ENCODE measurements around the gene ABCC3.
"Not testable (repeated sequence)": the region's sequence is repeated elsewhere in the genome, so short reads cannot be mapped to it uniquely, and the experiment has no call there.

ABCC3 gene

DNA sequence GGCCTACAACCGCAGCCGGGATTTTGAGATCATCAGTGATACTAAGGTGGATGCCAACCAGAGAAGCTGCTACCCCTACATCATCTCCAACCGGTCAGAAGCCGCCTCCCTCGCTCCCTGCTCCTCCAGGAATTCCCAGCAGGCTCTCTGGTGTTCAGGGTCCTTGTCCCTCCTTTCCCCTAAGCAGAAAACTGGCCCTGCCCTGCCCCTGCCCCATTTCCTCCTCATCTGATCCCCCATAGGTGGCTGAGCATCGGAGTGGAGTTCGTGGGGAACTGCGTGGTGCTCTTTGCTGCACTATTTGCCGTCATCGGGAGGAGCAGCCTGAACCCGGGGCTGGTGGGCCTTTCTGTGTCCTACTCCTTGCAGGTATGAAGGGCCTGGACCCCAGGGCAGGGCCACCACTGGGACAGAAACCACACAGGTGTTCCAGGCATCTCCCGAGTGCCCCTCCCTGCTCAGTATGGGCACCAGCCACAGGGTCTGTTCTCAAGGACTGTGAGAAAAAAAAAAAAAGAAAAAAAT lies 43.2 kb downstream of the ABCC3 start:
- H3K36me3 ChIP-seq (ENCODE audit: insufficient read depth, low read depth, low read length) = no peaks in the 10 kb centered on the region
- no peak overlapping the region for H3K4me3 ChIP-seq (ENCODE audit: low read length)
- no peak overlapping the region for H3K27ac ChIP-seq (ENCODE audit: low read length)
- H3K9ac ChIP-seq (ENCODE audit: low read depth, low read length) = no peak overlapping the region
- H3K9me3 ChIP-seq (ENCODE audit: insufficient read depth, low read depth, low read length) = no peaks in the 10 kb centered on the region
- H3K4me1 ChIP-seq (ENCODE audit: insufficient read depth, low read length) = no peaks in the 10 kb centered on the region
- H3K27me3 ChIP-seq (ENCODE audit: insufficient read depth, low read length) = no peaks in the 10 kb centered on the region

DNA sequence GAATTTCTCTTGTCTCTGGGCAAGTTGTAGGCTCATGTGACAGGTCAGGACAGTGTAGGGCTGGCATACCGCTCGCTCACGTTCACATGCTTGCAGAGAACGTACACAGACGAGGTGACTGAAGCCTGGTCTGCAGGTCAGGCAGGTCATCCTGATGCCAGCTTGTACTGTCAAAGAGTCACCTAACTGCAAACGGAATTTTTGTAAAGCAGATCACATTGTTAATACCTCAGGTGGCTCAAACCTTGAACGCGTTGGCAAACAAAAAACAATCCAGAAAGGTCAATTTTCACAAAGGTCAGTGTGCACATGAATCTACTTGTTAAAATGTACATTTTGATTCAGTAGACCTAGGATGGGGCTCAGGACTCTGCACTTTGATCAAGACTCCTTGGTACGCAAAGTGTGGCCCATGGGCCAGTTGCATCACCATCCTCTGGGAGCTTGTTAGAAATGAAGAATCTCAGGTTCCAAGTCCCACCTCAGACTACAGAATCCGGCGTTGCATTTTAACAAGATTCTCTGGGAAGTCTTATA lies 44.4 kb downstream of the ABCC3 start:
- Histone ChIP-seq H3K4me1 (ENCODE audit: insufficient read depth, low read length) (no peaks in the 10 kb centered on the region), H3K4me3 (ENCODE audit: low read length) (no peak overlapping the region), H3K9me3 (ENCODE audit: insufficient read depth, low read depth, low read length) (no peaks in the 10 kb centered on the region)

DNA sequence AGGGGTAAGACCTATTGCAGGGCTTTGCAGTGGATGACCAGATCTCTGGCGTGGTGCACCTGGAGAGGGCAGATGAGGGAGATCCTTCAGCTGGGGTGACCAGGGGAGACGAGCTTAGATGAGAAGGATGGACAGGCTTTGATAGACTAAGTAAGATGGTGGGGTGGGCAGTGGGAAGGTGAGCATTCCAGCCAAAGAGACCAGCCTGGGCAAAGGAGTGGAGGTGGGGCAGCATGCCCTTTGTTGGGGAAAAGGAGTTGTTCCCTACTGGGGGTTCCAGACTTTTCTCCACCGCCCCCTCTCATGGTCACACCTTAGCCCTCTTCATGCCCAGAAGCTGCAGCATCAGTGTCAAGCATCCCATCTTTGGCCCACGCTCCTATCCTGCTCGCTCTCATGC lies 45.4 kb downstream of the ABCC3 start:
- no peak overlapping the region for H3K4me3 ChIP-seq (ENCODE audit: low read length)
- no peaks in the 10 kb centered on the region for H3K36me3 ChIP-seq (ENCODE audit: insufficient read depth, low read depth, low read length)
- no peak overlapping the region for H3K9ac ChIP-seq (ENCODE audit: low read depth, low read length)
- H3K9me3 ChIP-seq (ENCODE audit: insufficient read depth, low read depth, low read length) = no peaks in the 10 kb centered on the region
- no peaks in the 10 kb centered on the region for H3K4me1 ChIP-seq (ENCODE audit: insufficient read depth, low read length)
- H3K27ac ChIP-seq (ENCODE audit: low read length) = no peak overlapping the region
- H3K27me3 ChIP-seq (ENCODE audit: insufficient read depth, low read length) = no peaks in the 10 kb centered on the region

More for the DNA sequence above, 44.4 kb downstream of the ABCC3 start:
- H3K9ac ChIP-seq (ENCODE audit: low read depth, low read length) = no peak overlapping the region
- no peak overlapping the region for H3K27ac ChIP-seq (ENCODE audit: low read length)
- H3K36me3 ChIP-seq (ENCODE audit: insufficient read depth, low read depth, low read length) = no peaks in the 10 kb centered on the region
- no peaks in the 10 kb centered on the region for H3K27me3 ChIP-seq (ENCODE audit: insufficient read depth, low read length)

DNA sequence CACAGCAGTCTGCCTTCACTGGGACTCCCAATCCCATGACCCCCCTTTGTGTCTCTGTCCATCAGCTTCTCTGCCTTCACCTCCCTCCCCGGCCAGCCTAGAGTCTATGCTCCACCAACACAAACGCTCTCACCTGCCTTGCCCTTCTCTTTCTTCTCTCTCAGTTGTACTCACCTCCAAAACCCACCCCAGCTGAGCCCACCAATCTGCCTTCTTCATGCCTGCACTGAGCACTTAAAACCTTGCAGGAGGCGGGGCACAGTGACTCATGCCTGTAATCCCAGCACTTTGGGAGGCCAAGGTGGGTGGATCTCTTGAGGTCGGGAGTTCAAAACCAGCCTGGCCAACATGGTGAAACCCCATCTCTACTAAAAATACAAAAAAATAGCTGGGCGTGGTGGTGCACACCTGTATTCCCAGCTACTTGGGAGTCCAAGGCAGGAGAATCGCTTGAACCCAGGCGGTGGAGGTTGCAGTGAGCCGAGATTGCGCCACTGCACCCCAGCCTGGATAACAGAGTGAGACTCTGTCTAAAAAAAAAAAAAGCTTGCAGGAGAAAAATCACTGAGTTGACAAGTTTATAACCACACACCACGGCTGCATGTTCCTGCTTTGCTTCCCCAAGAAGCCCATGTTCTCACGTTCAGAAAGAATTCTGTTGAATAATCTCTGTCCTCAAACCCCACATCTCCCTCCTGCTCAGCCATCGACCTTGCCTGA lies 46.0 kb downstream of the ABCC3 start:
- H3K9me3 ChIP-seq (ENCODE audit: insufficient read depth, low read depth, low read length); H3K27me3 ChIP-seq (ENCODE audit: insufficient read depth, low read length); H3K4me1 ChIP-seq (ENCODE audit: insufficient read depth, low read length): not testable (repeated sequence)

DNA sequence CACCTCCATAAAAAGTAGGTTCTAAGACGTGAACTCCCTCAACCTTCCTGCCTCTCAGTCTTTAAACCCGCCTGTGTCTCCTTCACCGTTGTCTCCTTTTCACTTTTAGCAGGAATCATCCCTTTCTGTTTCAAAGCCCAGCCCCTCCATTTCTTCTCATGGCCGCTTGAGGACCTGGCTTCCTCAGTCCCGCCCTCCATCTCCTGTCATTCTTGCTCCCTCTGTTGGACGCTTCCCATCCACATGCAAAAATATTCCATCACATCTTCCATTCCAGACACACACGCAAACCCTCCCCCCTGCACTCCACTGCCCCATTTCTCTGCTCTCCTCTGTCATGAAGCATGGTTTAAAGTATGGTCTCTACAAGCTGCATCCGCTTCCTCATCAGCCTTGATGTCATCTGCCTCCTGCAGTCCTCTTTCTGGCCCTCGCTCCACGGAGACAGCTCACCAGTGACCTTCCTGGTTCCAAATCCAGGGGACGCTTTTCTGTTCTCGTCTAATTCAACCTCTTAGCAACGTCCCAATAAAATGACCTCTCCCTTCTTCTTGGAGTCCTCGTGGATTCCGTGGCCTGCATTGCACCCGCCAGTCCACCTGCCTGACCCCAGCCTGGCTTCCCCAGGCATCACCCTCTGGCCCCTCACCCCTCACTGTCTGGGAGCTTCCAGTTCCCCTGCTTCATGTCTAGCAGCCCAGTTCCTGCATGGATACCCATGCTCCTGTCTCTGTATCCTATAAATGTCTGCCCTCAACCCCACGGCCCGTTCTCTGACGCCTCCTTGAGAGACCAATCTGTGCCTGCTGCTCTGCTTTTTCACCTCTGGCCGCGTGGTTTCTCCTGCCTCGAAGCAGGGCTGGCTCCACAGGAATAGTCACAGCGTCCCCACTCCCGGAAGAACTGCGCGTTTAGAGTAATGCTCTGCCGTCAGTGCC lies 46.9 kb downstream of the ABCC3 start:
- Histone ChIP-seq H3K27me3 (ENCODE audit: insufficient read depth, low read length) (no peaks in the 10 kb centered on the region), H3K27ac (ENCODE audit: low read length) (no peak overlapping the region), H3K9me3 (ENCODE audit: insufficient read depth, low read depth, low read length) (no peaks in the 10 kb centered on the region), H3K9ac (ENCODE audit: low read depth, low read length) (no peak overlapping the region), H3K36me3 (ENCODE audit: insufficient read depth, low read depth, low read length) (no peaks in the 10 kb centered on the region), H3K4me3 (ENCODE audit: low read length) (no peak overlapping the region), H3K4me1 (ENCODE audit: insufficient read depth, low read length) (no peaks in the 10 kb centered on the region)

More for the DNA sequence above, 46.0 kb downstream of the ABCC3 start:
- H3K9ac ChIP-seq (ENCODE audit: low read depth, low read length); H3K27ac ChIP-seq (ENCODE audit: low read length); H3K4me3 ChIP-seq (ENCODE audit: low read length); H3K36me3 ChIP-seq (ENCODE audit: insufficient read depth, low read depth, low read length): not testable (repeated sequence)

DNA sequence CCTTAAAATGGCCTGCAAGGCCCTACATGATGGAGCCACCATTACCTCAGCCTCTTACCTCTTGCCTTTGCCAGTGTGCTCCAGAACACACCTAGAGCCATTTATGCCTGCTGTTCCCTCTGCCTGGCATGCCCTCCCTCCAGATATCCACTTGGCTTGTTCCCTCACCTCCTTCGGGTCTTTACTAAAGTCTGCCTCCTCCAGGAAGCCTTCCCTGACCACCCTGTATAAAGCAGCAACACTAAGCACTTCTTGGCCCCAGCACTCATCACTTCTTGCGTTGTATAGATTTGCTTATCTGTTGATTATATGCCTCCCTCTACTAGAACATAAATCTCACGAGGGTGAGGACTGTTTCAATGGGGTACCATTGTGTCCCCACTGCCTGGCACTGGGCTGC lies 47.8 kb downstream of the ABCC3 start:
- no peaks in the 10 kb centered on the region for H3K9me3 ChIP-seq (ENCODE audit: insufficient read depth, low read depth, low read length)
- H3K4me1 ChIP-seq (ENCODE audit: insufficient read depth, low read length) = no peaks in the 10 kb centered on the region
- H3K27me3 ChIP-seq (ENCODE audit: insufficient read depth, low read length) = no peaks in the 10 kb centered on the region
- no peak overlapping the region for H3K4me3 ChIP-seq (ENCODE audit: low read length)
- no peaks in the 10 kb centered on the region for H3K36me3 ChIP-seq (ENCODE audit: insufficient read depth, low read depth, low read length)
- H3K9ac ChIP-seq (ENCODE audit: low read depth, low read length) = no peak overlapping the region
- no peak overlapping the region for H3K27ac ChIP-seq (ENCODE audit: low read length)

DNA sequence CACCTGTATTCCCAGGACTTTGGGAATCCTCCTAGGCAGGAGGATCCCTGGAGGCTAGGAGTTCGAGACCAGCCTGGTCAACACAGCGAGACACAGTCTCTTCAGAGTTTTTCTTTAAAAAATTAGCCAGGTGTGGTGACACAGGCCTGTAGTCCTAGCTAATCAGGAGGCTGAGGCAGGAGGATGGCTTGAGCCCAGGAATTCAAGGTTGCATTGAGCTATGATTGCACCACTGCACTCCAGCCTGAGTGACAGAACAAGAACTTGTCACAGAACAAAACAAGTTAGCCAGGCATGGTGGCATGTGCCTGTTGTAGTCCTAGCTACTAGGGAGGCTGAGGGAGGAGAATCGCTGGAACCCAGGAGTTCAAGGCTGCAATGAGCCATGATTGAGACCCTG lies 48.3 kb downstream of the ABCC3 start:
- H3K4me1 ChIP-seq (ENCODE audit: insufficient read depth, low read length) = no peaks in the 10 kb centered on the region
- no peak overlapping the region for H3K4me3 ChIP-seq (ENCODE audit: low read length)
- no peak overlapping the region for H3K9ac ChIP-seq (ENCODE audit: low read depth, low read length)
- H3K9me3 ChIP-seq (ENCODE audit: insufficient read depth, low read depth, low read length) = no peaks in the 10 kb centered on the region
- no peaks in the 10 kb centered on the region for H3K36me3 ChIP-seq (ENCODE audit: insufficient read depth, low read depth, low read length)
- no peak overlapping the region for H3K27ac ChIP-seq (ENCODE audit: low read length)
- no peaks in the 10 kb centered on the region for H3K27me3 ChIP-seq (ENCODE audit: insufficient read depth, low read length)

DNA sequence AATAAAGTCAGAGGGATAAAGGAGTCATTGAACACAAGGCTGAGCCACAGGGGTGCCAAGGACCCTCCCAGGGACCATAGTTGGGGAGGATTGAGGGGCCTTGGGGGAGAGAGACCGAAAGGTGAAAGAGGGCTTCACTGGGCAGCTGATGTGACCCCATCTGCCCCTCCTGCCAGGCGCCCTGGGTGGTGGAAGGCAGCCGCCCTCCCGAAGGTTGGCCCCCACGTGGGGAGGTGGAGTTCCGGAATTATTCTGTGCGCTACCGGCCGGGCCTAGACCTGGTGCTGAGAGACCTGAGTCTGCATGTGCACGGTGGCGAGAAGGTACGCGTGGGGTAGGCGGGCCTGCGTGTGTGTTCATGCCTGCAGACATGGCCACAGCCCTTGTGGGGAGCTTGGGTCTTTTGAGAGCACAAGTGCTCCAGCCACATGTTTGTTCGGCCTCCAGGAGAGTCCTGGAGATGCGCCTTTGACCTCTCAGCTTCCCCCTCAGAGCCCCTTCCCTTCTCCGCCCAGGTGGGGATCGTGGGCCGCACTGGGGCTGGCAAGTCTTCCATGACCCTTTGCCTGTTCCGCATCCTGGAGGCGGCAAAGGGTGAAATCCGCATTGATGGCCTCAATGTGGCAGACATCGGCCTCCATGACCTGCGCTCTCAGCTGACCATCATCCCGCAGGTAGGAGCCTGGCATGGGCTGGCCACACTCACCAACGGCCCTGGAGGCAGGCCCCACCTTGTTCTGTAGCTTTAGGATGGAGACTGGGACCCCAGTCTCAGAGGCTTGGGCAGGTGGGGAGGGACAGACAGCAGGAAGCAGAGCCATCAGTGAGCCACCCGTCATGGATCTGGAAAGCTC lies 49.0 kb downstream of the ABCC3 start:
- Histone ChIP-seq H3K27ac (ENCODE audit: low read length) (no peak overlapping the region), H3K36me3 (ENCODE audit: insufficient read depth, low read depth, low read length) (no peaks in the 10 kb centered on the region)

DNA sequence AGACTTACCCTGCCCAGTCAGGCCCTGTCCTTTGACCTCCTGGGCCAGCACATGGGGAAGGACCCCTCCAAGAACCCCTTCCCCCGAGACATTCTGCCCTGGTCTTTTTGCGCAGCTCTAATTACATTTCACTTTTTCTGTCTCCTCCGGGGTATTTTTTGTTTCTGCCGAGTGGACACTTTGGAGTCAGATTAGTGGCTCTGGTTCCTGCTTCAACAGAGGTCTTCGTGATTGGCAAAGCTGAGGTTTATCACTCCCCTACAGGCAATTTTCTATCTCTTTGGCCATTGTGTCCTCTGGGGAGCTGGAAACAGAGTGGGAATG lies 49.6 kb downstream of the ABCC3 start:
- no peak overlapping the region for H3K4me3 ChIP-seq (ENCODE audit: low read length)
- no peaks in the 10 kb centered on the region for H3K4me1 ChIP-seq (ENCODE audit: insufficient read depth, low read length)
- no peaks in the 10 kb centered on the region for H3K9me3 ChIP-seq (ENCODE audit: insufficient read depth, low read depth, low read length)
- H3K27me3 ChIP-seq (ENCODE audit: insufficient read depth, low read length) = no peaks in the 10 kb centered on the region
- no peaks in the 10 kb centered on the region for H3K36me3 ChIP-seq (ENCODE audit: insufficient read depth, low read depth, low read length)
- H3K9ac ChIP-seq (ENCODE audit: low read depth, low read length) = no peak overlapping the region
- H3K27ac ChIP-seq (ENCODE audit: low read length) = no peak overlapping the region

More for the DNA sequence above, 49.0 kb downstream of the ABCC3 start:
- Histone ChIP-seq H3K9ac (ENCODE audit: low read depth, low read length) (no peak overlapping the region), H3K4me1 (ENCODE audit: insufficient read depth, low read length) (no peaks in the 10 kb centered on the region), H3K27me3 (ENCODE audit: insufficient read depth, low read length) (no peaks in the 10 kb centered on the region), H3K9me3 (ENCODE audit: insufficient read depth, low read depth, low read length) (no peaks in the 10 kb centered on the region), H3K4me3 (ENCODE audit: low read length) (no peak overlapping the region)

DNA sequence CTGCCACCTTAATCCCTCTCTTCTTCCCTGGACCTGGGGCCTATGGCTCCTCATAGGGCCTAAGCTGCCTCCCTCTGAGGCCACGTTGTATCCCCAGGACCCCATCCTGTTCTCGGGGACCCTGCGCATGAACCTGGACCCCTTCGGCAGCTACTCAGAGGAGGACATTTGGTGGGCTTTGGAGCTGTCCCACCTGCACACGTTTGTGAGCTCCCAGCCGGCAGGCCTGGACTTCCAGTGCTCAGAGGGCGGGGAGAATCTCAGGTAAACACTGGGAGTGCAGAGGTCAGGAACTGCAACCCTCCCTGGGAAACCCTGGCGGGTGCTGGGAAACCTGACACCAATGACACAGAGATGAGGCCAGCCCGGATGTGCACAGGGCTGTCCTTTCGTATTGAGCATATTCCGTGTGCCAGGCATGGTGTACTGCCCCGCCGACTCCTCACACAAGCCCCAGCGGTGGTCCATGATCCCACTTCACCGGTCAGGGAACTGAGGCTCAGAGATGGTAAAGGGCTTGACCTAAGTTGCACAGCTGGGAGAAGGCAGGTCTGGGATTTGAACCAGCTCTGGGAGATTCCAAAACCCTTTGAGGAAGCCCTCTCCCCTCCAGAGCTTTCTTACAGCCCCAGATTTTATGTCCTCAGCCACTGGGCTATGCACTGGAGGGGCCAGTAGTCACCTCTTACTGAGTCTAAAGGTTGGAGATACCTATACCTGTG lies 50.1 kb downstream of the ABCC3 start:
- Histone ChIP-seq H3K9me3 (ENCODE audit: insufficient read depth, low read depth, low read length) (no peaks in the 10 kb centered on the region), H3K27ac (ENCODE audit: low read length) (no peak overlapping the region), H3K9ac (ENCODE audit: low read depth, low read length) (no peak overlapping the region), H3K27me3 (ENCODE audit: insufficient read depth, low read length) (no peaks in the 10 kb centered on the region), H3K4me1 (ENCODE audit: insufficient read depth, low read length) (peaks cover 5% of the 10 kb centered on the region; the same call in 1 of the 2 replicates), H3K4me3 (ENCODE audit: low read length) (no peak overlapping the region), H3K36me3 (ENCODE audit: insufficient read depth, low read depth, low read length) (no peaks in the 10 kb centered on the region)

DNA sequence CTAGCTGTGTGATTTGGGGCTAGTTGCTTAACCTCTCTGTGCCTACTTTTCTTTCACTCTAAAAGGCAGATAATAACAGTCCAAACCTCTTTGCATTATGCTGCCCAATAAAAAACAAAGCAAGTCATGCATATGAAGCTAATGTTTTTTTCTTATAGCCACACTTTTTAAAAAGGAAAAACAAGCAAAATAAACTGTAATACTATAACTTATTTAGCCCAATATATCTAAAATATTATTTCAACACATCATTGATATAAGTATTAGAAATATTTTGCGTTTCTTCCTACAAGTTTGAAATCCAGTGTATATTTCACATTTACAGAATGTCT lies 50.6 kb downstream of the ABCC3 start:
- Histone ChIP-seq H3K4me3 (ENCODE audit: low read length) (no peak overlapping the region), H3K4me1 (ENCODE audit: insufficient read depth, low read length) (peaks cover 10% of the 10 kb centered on the region; the same call in 1 of the 2 replicates), H3K9me3 (ENCODE audit: insufficient read depth, low read depth, low read length) (no peaks in the 10 kb centered on the region), H3K9ac (ENCODE audit: low read depth, low read length) (no peak overlapping the region), H3K27ac (ENCODE audit: low read length) (no peak overlapping the region), H3K36me3 (ENCODE audit: insufficient read depth, low read depth, low read length) (no peaks in the 10 kb centered on the region), H3K27me3 (ENCODE audit: insufficient read depth, low read length) (no peaks in the 10 kb centered on the region)
